H1 (cell line): ENCODE measurements around the gene APLP2. TPM values are rescaled to one million over a fixed set of nuclear protein-coding genes. Genes with fewer than 3 reads are reported as not detected.

Experiments
- KDM4A ChIP-seq: IDR thresholded peaks from one replicate; pipeline ENCODE4 v1.7.1; 2012; ENCODE audit warnings: low read depth, mild to moderate bottlenecking, moderate library complexity, low read length, inconsistent platforms; ENCODE audit not compliant: severe bottlenecking
- TBP ChIP-seq: IDR thresholded peaks from 2 replicates; pipeline ENCODE4 v1.6.1; 2011; ENCODE audit warnings: low read depth, low read length, improper control_type of control experiment
- USF2 ChIP-seq: IDR thresholded peaks from 2 replicates; pipeline ENCODE4 v1.6.1; 2011; ENCODE audit warnings: low read length, improper control_type of control experiment
- polyA plus RNA-seq, 7 experiments: library from polyadenylated mRNA; depleted of rRNA in 3 of 7; stranded (reverse) in 5 of 7; unstranded in 2 of 7; fragments of >200 nt in 5 of 7; fragments of 200-250 nt in 2 of 7; gene quantifications; 1 replicate in 5 of 7; 2 replicates in 1 of 7; 4 replicates in 1 of 7; pipeline versions ENCODE4 v1.2.1 to v1.2.3, GENCODE V29; 2011 to 2013; ENCODE audit warnings: missing spikeins in 2 of 7, mixed read lengths in 2 of 7
- total RNA-seq: library from RNA; stranded (reverse); fragmentation: NEBNext Ultra II Directional; extraction: Animal tissue kit (Norgen Biotek cat#: 25700); gene quantifications from 2 replicates; pipeline ENCODE4 v1.2.1, GENCODE V29; 2021

The APLP2 gene
- total and polyA plus RNA-seq, 2 of the 8 experiments (the other 6 are each of a cell fraction or from before 2014, with no cell fraction given), result 222 to 315 TPM

DNA sequence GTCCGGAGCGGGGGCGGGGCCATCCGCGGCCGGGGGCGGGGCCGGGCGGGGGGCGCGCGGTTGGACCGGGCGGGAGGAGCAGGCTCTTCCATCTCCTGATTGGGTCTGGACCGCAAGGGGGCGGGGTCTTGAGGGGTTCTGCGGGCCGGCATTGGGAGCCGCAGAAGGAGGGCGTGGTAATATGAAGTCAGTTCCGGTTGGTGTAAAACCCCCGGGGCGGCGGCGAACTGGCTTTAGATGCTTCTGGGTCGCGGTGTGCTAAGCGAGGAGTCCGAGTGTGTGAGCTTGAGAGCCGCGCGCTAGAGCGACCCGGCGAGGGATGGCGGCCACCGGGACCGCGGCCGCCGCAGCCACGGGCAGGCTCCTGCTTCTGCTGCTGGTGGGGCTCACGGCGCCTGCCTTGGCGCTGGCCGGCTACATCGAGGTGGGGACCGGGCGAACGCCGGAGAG lies at the start of gene APLP2 (continued):
- no peak for TF ChIP-seq USF2
- peak; percentile 97 for TF ChIP-seq TBP
- peak; percentile 85 for TF ChIP-seq KDM4A
- TF ChIP-seq, all 59 proteins: peak for 14
